GM23338 (cell line): ENCODE results near the gene SHISAL2A. TPM values are rescaled to one million over a fixed set of nuclear protein-coding genes. Genes with fewer than 3 reads are reported as not detected.
A peak's percentile ranks its signal among the peaks of the same experiment; 100 is the strongest.

Experiments used
- ATAC-seq: fragments of 200-7000 bp; cut with Tn5 transposase; 3 replicates; pipeline ENCODE4 v1.9.1; 2020
- DNase-seq: peaks from one replicate; pipeline ENCODE4 v3.0.0-alpha.2; 2015; ENCODE audit warnings: low spot score
- H2AFZ ChIP-seq: fragments of 200-600 bp; sonication (generic); 2 replicates; pipeline ENCODE4 v1.8.0; 2016; ENCODE audit warnings: antibody characterized with exemption, mild to moderate bottlenecking, moderate library complexity
- H3F3A ChIP-seq: fragments of 200-600 bp; sonication (generic); replicated peaks from 2 replicates; pipeline ENCODE4 v1.8.0; 2017; ENCODE audit warnings: antibody characterized with exemption, mixed run types, low read depth
- H3K27ac ChIP-seq: fragments of 200-600 bp; sonication (generic); 2 replicates; pipeline ENCODE4 v1.6.1; 2016; ENCODE audit warnings: low read depth
- H3K27me3 ChIP-seq: fragments of 200-600 bp; sonication (generic); 2 replicates; pipeline ENCODE4 v1.8.0; 2016; ENCODE audit warnings: mild to moderate bottlenecking, mixed run types, moderate library complexity; ENCODE audit not compliant: insufficient read depth
- H3K36me3 ChIP-seq: fragments of 200-600 bp; sonication (generic); 2 replicates; pipeline ENCODE4 v1.8.0; 2016; ENCODE audit warnings: mild to moderate bottlenecking; ENCODE audit not compliant: insufficient read depth
- H3K4me1 ChIP-seq: fragments of 200-600 bp; sonication (generic); 2 replicates; pipeline ENCODE4 v1.8.0; 2016; ENCODE audit warnings: mild to moderate bottlenecking, moderate library complexity; ENCODE audit not compliant: insufficient read depth
- H3K4me2 ChIP-seq: fragments of 200-600 bp; sonication (generic); 2 replicates; pipeline ENCODE4 v1.7.1; 2017; ENCODE audit warnings: mixed run types
- H3K4me3 ChIP-seq: fragments of 200-600 bp; sonication (generic); 2 replicates; pipeline ENCODE4 v1.6.1; 2016; ENCODE audit warnings: mixed run types
- H3K79me2 ChIP-seq: fragments of 200-600 bp; sonication (generic); replicated peaks from 2 replicates; pipeline ENCODE4 v1.8.0; 2017; ENCODE audit warnings: mild to moderate bottlenecking; ENCODE audit not compliant: insufficient read depth
- H3K9me2 ChIP-seq: fragments of 200-600 bp; sonication (generic); 2 replicates; pipeline ENCODE4 v1.8.0; 2017; ENCODE audit not compliant: insufficient read depth
- H4K20me1 ChIP-seq: fragments of 200-600 bp; sonication (generic); replicated peaks from 2 replicates; pipeline ENCODE4 v1.8.0; 2017; ENCODE audit warnings: mild to moderate bottlenecking; ENCODE audit not compliant: insufficient read depth
- H3K27ac Mint-ChIP-seq: 2 replicates; pipeline ENCODE4 v1.8.0; 2020; ENCODE audit warnings: inconsistent platforms, mild to moderate bottlenecking, moderate library complexity, mixed read lengths
- H3K27me3 Mint-ChIP-seq: 3 replicates; pipeline ENCODE4 v1.8.0; 2022; ENCODE audit warnings: low read depth, mild to moderate bottlenecking, moderate library complexity, mixed read lengths, inconsistent platforms; ENCODE audit not compliant: insufficient read depth, poor library complexity
- H3K36me3 Mint-ChIP-seq: 3 replicates; pipeline ENCODE4 v1.8.0; 2021; ENCODE audit warnings: low read depth, mild to moderate bottlenecking, inconsistent platforms, moderate library complexity, mixed read lengths
- H3K4me1 Mint-ChIP-seq: 3 replicates; pipeline ENCODE4 v1.8.0; 2020; ENCODE audit warnings: mild to moderate bottlenecking, inconsistent platforms, mixed read lengths
- H3K4me3 Mint-ChIP-seq: 3 replicates; pipeline ENCODE4 v1.8.0; 2021; ENCODE audit warnings: moderate library complexity, mild to moderate bottlenecking, inconsistent platforms, mixed read lengths
- H3K9me3 Mint-ChIP-seq: 3 replicates; pipeline ENCODE4 v1.8.0; 2020; ENCODE audit warnings: moderate library complexity, mild to moderate bottlenecking, inconsistent platforms, mixed read lengths
- CTCF ChIP-seq, 2 experiments: fragments of 200-600 bp in 1 of 2; sonication (generic) in 1 of 2; conservative IDR thresholded peaks; 2 replicates each; pipeline versions ENCODE4 v1.5.1 to v1.6.1; 2016 to 2017; ENCODE audit warnings: antibody characterized with exemption in 2 of 2, low read depth in 2 of 2, mild to moderate bottlenecking in 2 of 2, moderate library complexity in 1 of 2
- ETS1 ChIP-seq: IDR thresholded peaks from 2 replicates; pipeline ENCODE4 v1.6.1; 2016; ENCODE audit warnings: antibody characterized with exemption
- EZH2 ChIP-seq: fragments of 200-600 bp; sonication (generic); IDR thresholded peaks from one replicate; pipeline ENCODE4 v1.8.0; 2017; ENCODE audit warnings: antibody characterized with exemption, mild to moderate bottlenecking, low read depth; ENCODE audit not compliant: unreplicated experiment
- JUNB ChIP-seq: IDR thresholded peaks from one replicate; pipeline ENCODE4 v1.6.1; 2016; ENCODE audit warnings: antibody characterized with exemption; ENCODE audit not compliant: unreplicated experiment
- POLR2AphosphoS5 ChIP-seq: IDR thresholded peaks from 2 replicates; pipeline ENCODE4 v1.6.1; 2016; ENCODE audit warnings: antibody characterized with exemption, low read depth
- STAT1 ChIP-seq: IDR thresholded peaks from one replicate; pipeline ENCODE4 v1.6.1; 2016; ENCODE audit warnings: antibody characterized with exemption; ENCODE audit not compliant: unreplicated experiment
- ZNF114 ChIP-seq: fragments of 250-450 bp; sonication (Bioruptor Pico); IDR thresholded peaks from 2 replicates; pipeline ENCODE4 v1.5.0; 2020; ENCODE audit warnings: mild to moderate bottlenecking, moderate library complexity
- ZNF331 ChIP-seq: fragments of 250-450 bp; sonication (Bioruptor Pico); IDR thresholded peaks from 2 replicates; pipeline ENCODE4 v1.5.0; 2020; ENCODE audit warnings: low read depth, mild to moderate bottlenecking, moderate library complexity
- ZNF462 ChIP-seq: fragments of 250-450 bp; sonication (Bioruptor Pico); IDR thresholded peaks from 2 replicates; pipeline ENCODE4 v1.5.0; 2020; ENCODE audit warnings: mild to moderate bottlenecking, moderate library complexity
- polyA plus RNA-seq: library from polyadenylated mRNA; unstranded; fragments of >200 nt; fragmentation: Nextera tagmentation; extraction: Ambion mirVana; gene quantifications from 2 replicates; pipeline ENCODE4 v1.2.1, GENCODE V29; 2016
- total RNA-seq: library from RNA; depleted of rRNA; stranded (reverse); fragments of >200 nt; shearing (Covaris generic); gene quantifications from 2 replicates; pipeline ENCODE4 v1.2.3, GENCODE V29; 2014

SHISAL2A gene
- total and polyA plus RNA-seq, 2 experiments from 2014 or later, result 0.10 to 1.2 TPM

- ATAC-seq (peak; percentile 10; the same call in 2 of the 3 replicates), DNase-seq (peak; percentile 54)
- H3K4me1 ChIP-seq, result peaks cover 16% of the 10 kb centered on the region; the same call in 1 of the 2 replicates
- 0 out of 2 replicates have a peak, but pooled peaks cover 4% of the 10 kb centered on the region for H3F3A ChIP-seq
- H3K27ac ChIP-seq, result 0 out of 2 replicates have a peak overlapping the region, but pooled peaks have one; percentile 9
- no peak overlapping the region for H3K4me3 ChIP-seq
- no peaks in the 10 kb centered on the region for H4K20me1 ChIP-seq
- peaks cover 33% of the 10 kb centered on the region for H3K27me3 Mint-ChIP-seq
- peak overlapping the region; percentile 90 for H2AFZ ChIP-seq
- TF ChIP-seq ZNF114 (CRISPR knock-in tag), result no peak
- no peak for TF ChIP-seq ZNF331 (CRISPR knock-in tag)
- no peak for TF ChIP-seq JUNB
- TF ChIP-seq POLR2AphosphoS5, result no peak
- TF ChIP-seq CTCF (conservative IDR thresholded peaks at IDR 0.05; ENCODE audit: low read depth in 2 of 2), result no peak
- no peak for TF ChIP-seq ETS1
- TF ChIP-seq EZH2, result no peak
- no peak for TF ChIP-seq STAT1
- no peak for TF ChIP-seq ZNF462 (CRISPR knock-in tag)
- H3K4me1 Mint-ChIP-seq, result peaks cover 11% of the 10 kb centered on the region
- H3K36me3 Mint-ChIP-seq, result no peaks in the 10 kb centered on the region; the same call in 1 of the 3 replicates
- H3K27ac Mint-ChIP-seq, result no peak overlapping the region
- H3K4me2 ChIP-seq, result no peak overlapping the region
- H3K79me2 ChIP-seq, result no peaks in the 10 kb centered on the region
- H3K27me3 ChIP-seq, result peaks cover 37% of the 10 kb centered on the region
- H3K36me3 ChIP-seq, result no peaks in the 10 kb centered on the region; the same call in 1 of the 2 replicates
- peaks cover 7% of the 10 kb centered on the region; the same call in 2 of the 3 replicates for H3K9me3 Mint-ChIP-seq
- H3K4me3 Mint-ChIP-seq, result no peak overlapping the region
- H3K9me2 ChIP-seq, result no peaks in the 10 kb centered on the region
Measured at GRCh38 chr1:52629325-52629643, 3.7 kb upstream of the SHISAL2A start.
